Naive thymus-derived CD4-positive, alpha-beta T cell (primary cell): ENCODE measurements around the gene GPR83. TPM values are rescaled to one million over a fixed set of nuclear protein-coding genes. Genes with fewer than 3 reads are reported as not detected.

Source experiments
- ATAC-seq: fragments of 150-1000 bp; cut with Tn5 transposase; 2 replicates; pipeline ENCODE4 v1.10.0; 2021; ENCODE audit warnings: mild to moderate bottlenecking, moderate library complexity
- CTCF ChIA-PET: fragments of 350-600 bp; sonication (Branson Sonifier 250); formaldehyde crosslinking; loops from one replicate; lab custom pipeline; 2021; ENCODE audit warnings: antibody characterized with exemption; lab: Charles Lee
- POLR2A ChIA-PET: fragments of 350-600 bp; sonication (Branson Sonifier 250); formaldehyde crosslinking; loops from one replicate; lab custom pipeline; 2021; ENCODE audit warnings: antibody characterized with exemption, inconsistent platforms; lab: Charles Lee
- DNase-seq, 9 donors: peaks; one replicate each; pipeline versions ENCODE4 v3.0.0 to v3.0.0-alpha.2; 2020 to 2022; ENCODE audit warnings: mixed read lengths in 1 of 9
- H3K27ac ChIP-seq: one replicate; pipeline ENCODE4 v1.7.0; 2013; ENCODE audit warnings: mild to moderate bottlenecking, low read depth, low read length, moderate library complexity
- H3K27me3 ChIP-seq, 2 donors: one replicate each; pipeline ENCODE4 v1.7.0; 2013; ENCODE audit warnings: low read length in 2 of 2, mild to moderate bottlenecking in 2 of 2, moderate library complexity in 2 of 2; ENCODE audit not compliant: control insufficient read depth in 2 of 2, insufficient read depth in 2 of 2
- H3K36me3 ChIP-seq, 3 experiments: 1 replicate in 2 of 3; 2 replicates in 1 of 3; pipeline ENCODE4 v1.7.0; 2013; ENCODE audit warnings: low read length in 3 of 3, mild to moderate bottlenecking in 3 of 3, moderate library complexity in 1 of 3; ENCODE audit not compliant: insufficient read depth in 3 of 3, control insufficient read depth in 2 of 3
- H3K4me1 ChIP-seq, 2 donors: one replicate each; pipeline ENCODE4 v1.7.0; 2013; ENCODE audit warnings: low read length in 2 of 2, mild to moderate bottlenecking in 2 of 2, moderate library complexity in 1 of 2; ENCODE audit not compliant: control insufficient read depth in 2 of 2, insufficient read depth in 2 of 2
- H3K4me3 ChIP-seq: 2 replicates; pipeline ENCODE4 v1.7.0; 2013; ENCODE audit warnings: mild to moderate bottlenecking, low read length
- H3K9me3 ChIP-seq, 3 experiments: 1 replicate in 2 of 3; 2 replicates in 1 of 3; pipeline ENCODE4 v1.7.0; 2013; ENCODE audit warnings: low read length in 3 of 3; ENCODE audit not compliant: control insufficient read depth in 2 of 3
- H3K27ac Mint-ChIP-seq, 9 donors: one replicate each; pipeline ENCODE4 v1.8.0; 2020 to 2022; ENCODE audit warnings: mixed read lengths in 9 of 9, mild to moderate bottlenecking in 8 of 9, moderate library complexity in 5 of 9, inconsistent platforms in 2 of 9
- H3K27me3 Mint-ChIP-seq, 5 donors: one replicate each; pipeline ENCODE4 v1.8.0; 2021 to 2022; ENCODE audit warnings: mixed read lengths in 5 of 5, mild to moderate bottlenecking in 1 of 5
- H3K36me3 Mint-ChIP-seq, 5 donors: one replicate each; pipeline ENCODE4 v1.8.0; 2020 to 2022; ENCODE audit warnings: mixed read lengths in 5 of 5, mild to moderate bottlenecking in 3 of 5, inconsistent platforms in 1 of 5
- H3K4me1 Mint-ChIP-seq, 7 donors: one replicate each; pipeline ENCODE4 v1.8.0; 2020 to 2022; ENCODE audit warnings: mixed read lengths in 7 of 7, mild to moderate bottlenecking in 3 of 7, inconsistent platforms in 1 of 7
- H3K4me3 Mint-ChIP-seq, 10 donors: one replicate each; pipeline ENCODE4 v1.8.0; 2020 to 2022; ENCODE audit warnings: mild to moderate bottlenecking in 10 of 10, mixed read lengths in 10 of 10, moderate library complexity in 6 of 10, inconsistent platforms in 2 of 10
- H3K9me3 Mint-ChIP-seq, 11 donors: one replicate each; pipeline ENCODE4 v1.8.0; 2020 to 2022; ENCODE audit warnings: mixed read lengths in 11 of 11, mild to moderate bottlenecking in 4 of 11, inconsistent platforms in 1 of 11, moderate library complexity in 1 of 11
- intact Hi-C, 2 donors: fragments of 100-400 bp; cut with micrococcal nuclease; formaldehyde crosslinking; loops; one replicate each; pipeline ENCODE4 v1.15.1; 2023
- polyA plus RNA-seq, 2 donors: library from polyadenylated mRNA; unstranded; fragments of 300-500 nt; fragmentation: Illumina TruSeq; gene quantifications; one replicate each; pipeline ENCODE4 v1.2.3, GENCODE V29; 2021
- total RNA-seq, 6 experiments: library from RNA in 5 of 6; stranded (reverse) in 5 of 6; gene quantifications; 1 replicate in 5 of 6; 2 replicates in 1 of 6; pipeline ENCODE4 v1.2.3 and lab custom pipeline; 2021 to 2026

The GPR83 gene
- total and polyA plus RNA-seq, 7 experiments from 2014 or later: 0.05 to 0.27 (median 0.10) TPM; not detected in 3

- no peaks in the 10 kb centered on the region for H3K27me3 ChIP-seq
- no peak for ATAC-seq
- Mint-ChIP-seq H3K9me3 (peaks cover 0 to 7% (median 2%) of the 10 kb centered on the region in 11 donors), H3K27me3 (peaks cover 1 to 12% (median 4%) of the 10 kb centered on the region in 5 donors), H3K4me3 (no peak overlapping the region), H3K4me1 (no peaks in the 10 kb centered on the region), H3K36me3 (peaks cover 0 to 5% (median 0%) of the 10 kb centered on the region in 5 donors), H3K27ac (no peak overlapping the region)
- POLR2A ChIA-PET: no interaction called here
- H3K36me3 ChIP-seq: no peaks in the 10 kb centered on the region
- no peak for DNase-seq
- no peaks in the 10 kb centered on the region for H3K9me3 ChIP-seq
- no peaks in the 10 kb centered on the region for H3K4me1 ChIP-seq
- no peak overlapping the region for H3K4me3 ChIP-seq
- CTCF ChIA-PET: no interaction called here
- H3K27ac ChIP-seq: no peak overlapping the region
- intact Hi-C loops: no loop called here
Observed at GRCh38 chr11:94343495-94343894, 57.7 kb downstream of the GPR83 start.

GRCh38 chr11:94342250-94342649 lies 59.0 kb downstream of the GPR83 start:
- POLR2A ChIA-PET: no interaction called here

GRCh38 chr11:94338651-94339050 lies 62.6 kb downstream of the GPR83 start:
- no peaks in the 10 kb centered on the region for H3K9me3 ChIP-seq
- H3K4me3 Mint-ChIP-seq: no peak overlapping the region
- no peak overlapping the region for H3K27ac ChIP-seq
- no peaks in the 10 kb centered on the region for H3K4me1 Mint-ChIP-seq
- H3K4me1 ChIP-seq: no peaks in the 10 kb centered on the region
- H3K27me3 ChIP-seq: no peaks in the 10 kb centered on the region
- H3K4me3 ChIP-seq: no peak overlapping the region
- peaks cover 0 to 5% (median 0%) of the 10 kb centered on the region in 5 donors for H3K36me3 Mint-ChIP-seq
- ChIA-PET POLR2A (no interaction called here), CTCF (no interaction called here)
- H3K36me3 ChIP-seq: no peaks in the 10 kb centered on the region
- no peak for ATAC-seq
- H3K9me3 Mint-ChIP-seq: peaks cover 0 to 16% (median 3%) of the 10 kb centered on the region in 11 donors
- H3K27ac Mint-ChIP-seq: no peak overlapping the region
- H3K27me3 Mint-ChIP-seq: peaks cover 5 to 21% (median 16%) of the 10 kb centered on the region in 5 donors
- intact Hi-C loops: no loop called here
- no peak for DNase-seq

More at GRCh38 chr11:94342250-94342649, 59.0 kb downstream of the GPR83 start:
- Histone ChIP-seq H3K4me3 (no peak overlapping the region), H3K27ac (no peak overlapping the region), H3K4me1 (no peaks in the 10 kb centered on the region), H3K36me3 (no peaks in the 10 kb centered on the region), H3K9me3 (no peaks in the 10 kb centered on the region), H3K27me3 (no peaks in the 10 kb centered on the region)
- Mint-ChIP-seq H3K27me3 (peaks cover 2 to 12% (median 11%) of the 10 kb centered on the region in 5 donors), H3K36me3 (peaks cover 0 to 5% (median 0%) of the 10 kb centered on the region in 5 donors), H3K27ac (no peak overlapping the region), H3K4me1 (no peaks in the 10 kb centered on the region), H3K9me3 (peaks cover 0 to 10% (median 2%) of the 10 kb centered on the region in 11 donors), H3K4me3 (no peak overlapping the region)
- intact Hi-C loops: no loop called here
- DNase-seq (no peak), ATAC-seq (no peak)
- CTCF ChIA-PET: no interaction called here

DNA sequence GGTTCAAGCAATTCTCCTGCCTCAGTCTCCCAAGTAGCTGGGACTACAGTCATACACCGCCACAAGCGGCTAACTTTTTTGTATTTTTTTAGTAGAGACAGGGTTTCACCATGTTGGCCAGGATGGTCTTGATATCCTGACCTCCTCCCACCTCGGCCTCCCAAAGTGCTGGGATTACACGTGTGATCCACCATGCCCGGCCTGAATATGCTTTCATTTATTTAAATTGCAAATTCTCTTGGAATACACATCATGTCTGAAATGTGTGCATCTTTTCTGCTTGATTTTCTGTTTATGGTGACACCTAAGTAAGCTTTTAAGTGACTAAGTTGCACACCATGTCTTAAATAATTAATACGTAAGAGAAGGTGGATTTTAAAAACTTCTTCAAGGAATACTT lies 65.2 kb downstream of the GPR83 start:
- Mint-ChIP-seq H3K9me3 (peaks cover 0 to 16% (median 2%) of the 10 kb centered on the region in 11 donors), H3K27ac (no peak overlapping the region), H3K4me3 (no peak overlapping the region), H3K27me3 (peaks cover 8 to 25% (median 16%) of the 10 kb centered on the region in 5 donors), H3K4me1 (no peaks in the 10 kb centered on the region), H3K36me3 (peaks cover 0 to 5% (median 0%) of the 10 kb centered on the region in 5 donors)
- no peak for DNase-seq
- Histone ChIP-seq H3K4me3 (no peak overlapping the region), H3K36me3 (no peaks in the 10 kb centered on the region), H3K27me3 (no peaks in the 10 kb centered on the region), H3K4me1 (no peaks in the 10 kb centered on the region), H3K27ac (no peak overlapping the region), H3K9me3 (no peaks in the 10 kb centered on the region)
- ChIA-PET CTCF (no interaction called here), POLR2A (no interaction called here)
- intact Hi-C loops: no loop called here
- ATAC-seq: no peak

- Mint-ChIP-seq H3K4me3 (no peak overlapping the region), H3K27me3 (peaks cover 8 to 22% (median 12%) of the 10 kb centered on the region in 5 donors), H3K36me3 (no peaks in the 10 kb centered on the region), H3K27ac (no peak overlapping the region), H3K4me1 (no peaks in the 10 kb centered on the region), H3K9me3 (peaks cover 0 to 7% (median 0%) of the 10 kb centered on the region in 11 donors)
- no peaks in the 10 kb centered on the region for H3K9me3 ChIP-seq
- no peaks in the 10 kb centered on the region for H3K27me3 ChIP-seq
- ChIA-PET POLR2A (no interaction called here), CTCF (no interaction called here)
- no peak overlapping the region for H3K27ac ChIP-seq
- intact Hi-C loops: no loop called here
- H3K4me1 ChIP-seq: no peaks in the 10 kb centered on the region
- ATAC-seq (no peak), DNase-seq (no peak)
- H3K4me3 ChIP-seq: no peak overlapping the region
- no peaks in the 10 kb centered on the region for H3K36me3 ChIP-seq
Observed at GRCh38 chr11:94332814-94333213, 68.4 kb downstream of the GPR83 start.

DNA sequence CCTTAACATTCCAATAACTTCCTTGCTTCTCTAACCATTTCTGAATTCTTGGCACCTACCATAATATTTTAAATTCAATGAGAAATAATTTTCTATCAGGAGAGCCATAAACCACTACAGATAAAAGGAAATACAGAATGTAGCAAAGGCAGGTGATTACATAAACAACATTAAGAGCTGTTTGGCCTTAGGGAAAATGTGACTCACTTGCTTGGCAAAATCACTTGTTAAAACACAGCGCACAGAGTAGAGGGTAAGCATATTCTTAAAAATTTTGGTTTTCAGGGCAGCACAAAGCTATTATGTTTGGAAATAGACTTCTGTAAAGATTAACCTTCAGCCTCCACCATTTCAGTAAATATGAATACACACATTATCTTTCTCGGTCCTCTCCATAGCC lies 70.4 kb downstream of the GPR83 start:
- H3K36me3 Mint-ChIP-seq: no peaks in the 10 kb centered on the region
- CTCF ChIA-PET: no interaction called here
- Histone ChIP-seq H3K27me3 (no peaks in the 10 kb centered on the region), H3K4me1 (no peaks in the 10 kb centered on the region), H3K36me3 (no peaks in the 10 kb centered on the region), H3K9me3 (peaks cover 0 to 2% (median 0%) of the 10 kb centered on the region in 3 experiments), H3K4me3 (no peak overlapping the region), H3K27ac (no peak overlapping the region)
- H3K9me3 Mint-ChIP-seq: peaks cover 0 to 17% (median under 1%) of the 10 kb centered on the region in 11 donors
- POLR2A ChIA-PET: no interaction called here
- no peak for DNase-seq
- H3K4me3 Mint-ChIP-seq: no peak overlapping the region
- intact Hi-C loops: no loop called here
- peaks cover 0 to 13% (median 5%) of the 10 kb centered on the region in 5 donors for H3K27me3 Mint-ChIP-seq
- H3K27ac Mint-ChIP-seq: no peak overlapping the region
- ATAC-seq: no peak
- no peaks in the 10 kb centered on the region for H3K4me1 Mint-ChIP-seq

GRCh38 chr11:94329501-94329900 lies 71.7 kb downstream of the GPR83 start:
- Mint-ChIP-seq H3K27me3 (peaks cover 0 to 18% (median 5%) of the 10 kb centered on the region in 5 donors), H3K36me3 (peaks cover 0 to 6% (median 0%) of the 10 kb centered on the region in 5 donors), H3K4me1 (peaks cover 0 to 1% (median 0%) of the 10 kb centered on the region in 7 donors), H3K9me3 (peaks cover 0 to 24% (median 5%) of the 10 kb centered on the region in 11 donors), H3K4me3 (no peak overlapping the region), H3K27ac (no peak overlapping the region)
- H3K36me3 ChIP-seq: no peaks in the 10 kb centered on the region
- ChIA-PET POLR2A (no interaction called here), CTCF (no interaction called here)
- peaks cover 0 to 5% (median 0%) of the 10 kb centered on the region in 3 experiments for H3K9me3 ChIP-seq
- H3K4me1 ChIP-seq: no peaks in the 10 kb centered on the region
- DNase-seq (no peak), ATAC-seq (no peak)
- no peak overlapping the region for H3K4me3 ChIP-seq
- no peaks in the 10 kb centered on the region for H3K27me3 ChIP-seq
- H3K27ac ChIP-seq: no peak overlapping the region
- intact Hi-C loops: no loop called here
